ENCODE results near the gene IKZF3.
"Not testable (repeated sequence)": the region's sequence is repeated elsewhere in the genome, so short reads cannot be mapped to it uniquely, and the experiment has no call there.

Gene IKZF3

GRCh38 chr17:39754161-39754957 lies 109.8 kb downstream of the IKZF3 start:
- peak; percentile 86 for TF ChIP-seq CTCF (IDR thresholded peaks at IDR 0.05; ENCODE audit: extremely low read depth, missing control alignments)
- DNase-seq (ENCODE audit: low spot score): peak; percentile 97

- peak; percentile 44 for TF ChIP-seq CTCF (IDR thresholded peaks at IDR 0.05; ENCODE audit: extremely low read depth, missing control alignments)
- peak; percentile 87 for DNase-seq (ENCODE audit: low spot score)
These were observed 110.5 kb downstream of the IKZF3 start for GRCh38 chr17:39753514-39754160.

GRCh38 chr17:39752241-39752881 lies 111.8 kb downstream of the IKZF3 start:
- peak; percentile 13 for DNase-seq (ENCODE audit: low spot score)
- TF ChIP-seq CTCF (IDR thresholded peaks at IDR 0.05; ENCODE audit: extremely low read depth, missing control alignments): no peak

GRCh38 chr17:39751637-39752036 lies 112.5 kb downstream of the IKZF3 start:
- no peak for TF ChIP-seq CTCF (IDR thresholded peaks at IDR 0.05; ENCODE audit: extremely low read depth, missing control alignments)

GRCh38 chr17:39751016-39751543 lies 113.0 kb downstream of the IKZF3 start:
- no peak for TF ChIP-seq CTCF (IDR thresholded peaks at IDR 0.05; ENCODE audit: extremely low read depth, missing control alignments)

More at GRCh38 chr17:39751637-39752036, 112.5 kb downstream of the IKZF3 start:
- no peak for DNase-seq (ENCODE audit: low spot score)

GRCh38 chr17:39750131-39751015 lies 113.7 kb downstream of the IKZF3 start:
- DNase-seq (ENCODE audit: low spot score): no peak
- TF ChIP-seq CTCF (IDR thresholded peaks at IDR 0.05; ENCODE audit: extremely low read depth, missing control alignments): no peak

More at GRCh38 chr17:39751016-39751543, 113.0 kb downstream of the IKZF3 start:
- no peak for DNase-seq (ENCODE audit: low spot score)

- DNase-seq (ENCODE audit: low spot score): not testable (repeated sequence)
These were observed 115.6 kb downstream of the IKZF3 start for GRCh38 chr17:39748444-39749034.
